ENCODE measurements around the gene KDM4B. TPM values are rescaled to one million over a fixed set of nuclear protein-coding genes. Genes with fewer than 3 reads are reported as not detected.
A peak's percentile ranks its signal among the peaks of the same experiment; 100 is the strongest.

KDM4B gene
- total RNA-seq, 2 experiments from 2014 or later, result 33.9 to 35.8 TPM

- Mint-ChIP-seq H3K27me3 (no peaks in the 10 kb centered on the region), H3K36me3 (ENCODE audit: low read depth) (peaks cover 21% of the 10 kb centered on the region), H3K9me3 (ENCODE audit: low read depth) (no peaks in the 10 kb centered on the region), H3K27ac (no peak overlapping the region), H3K4me3 (no peak overlapping the region), H3K4me1 (peaks cover under 1% of the 10 kb centered on the region)
- POLR2A ChIA-PET, result no interaction called here
- peak; percentile 2 for DNase-seq
- intact Hi-C loops (cut with DNase I, micrococcal nuclease), result no loop called here
- CTCF ChIA-PET, result no interaction called here
- no peak for ATAC-seq
These were observed 175.7 kb downstream of the KDM4B start for GRCh38 chr19:5144545-5145179.

DNA sequence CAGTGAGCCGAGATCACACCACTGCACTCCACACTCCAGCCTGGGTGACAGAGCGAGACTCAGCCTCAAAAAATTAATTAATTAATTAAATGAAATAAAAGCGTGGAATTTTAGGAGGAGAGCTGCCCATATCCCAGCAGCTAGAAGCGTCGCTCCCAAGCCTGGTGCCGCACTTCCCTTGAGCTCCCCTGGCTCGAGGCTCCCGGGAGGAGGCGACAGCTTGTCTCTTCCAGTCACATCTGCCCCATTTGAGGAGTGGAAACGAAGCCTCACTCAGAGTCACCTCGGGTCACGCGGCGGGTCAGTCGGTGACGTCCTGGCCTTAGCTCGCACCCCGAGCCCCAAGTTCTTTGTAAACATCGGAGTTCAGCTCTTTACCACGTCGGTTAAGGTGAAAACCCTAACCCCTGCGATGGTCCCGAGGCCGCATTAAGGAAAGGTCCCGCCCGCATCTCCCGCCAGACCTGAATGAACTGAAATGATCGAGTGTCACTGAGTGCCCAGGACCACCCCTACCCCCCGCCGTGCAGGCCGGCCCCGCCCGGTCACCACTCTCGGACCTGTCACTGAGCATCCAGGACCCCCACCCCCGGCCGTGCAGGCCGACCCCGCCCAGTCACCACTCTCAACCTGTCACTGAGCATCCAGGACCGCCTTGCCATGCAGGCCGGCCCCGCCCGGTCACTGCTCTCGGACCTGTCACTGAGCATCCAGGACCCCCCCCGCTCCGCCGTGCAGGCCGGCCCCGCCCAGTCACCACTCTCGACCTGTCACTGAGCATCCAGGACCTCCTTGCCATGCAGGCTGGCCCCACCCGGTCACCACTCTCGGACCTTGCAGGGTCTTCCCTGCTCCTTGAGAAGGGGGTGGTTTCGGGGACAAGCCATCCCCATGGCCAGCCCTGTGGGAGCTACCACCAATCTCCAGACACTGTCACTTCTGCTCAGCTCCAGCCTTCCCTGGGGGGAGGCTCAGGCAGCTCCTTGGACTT, 176.9 kb downstream of the KDM4B start:
- H3K27ac Mint-ChIP-seq, result no peak overlapping the region
- ChIA-PET POLR2A (no interaction called here), CTCF (interaction anchor here (0.6 to 0.7 kb wide), 2 partner anchors 17 to 428 kb away, joined by 3 read pairs; no protein-coding TSS in a partner anchor)
- H3K4me3 Mint-ChIP-seq, result no peak overlapping the region
- ATAC-seq, result no peak
- no peaks in the 10 kb centered on the region for H3K27me3 Mint-ChIP-seq
- H3K4me1 Mint-ChIP-seq, result no peaks in the 10 kb centered on the region
- H3K9me3 Mint-ChIP-seq (ENCODE audit: low read depth), result no peaks in the 10 kb centered on the region
- intact Hi-C loops (cut with DNase I, micrococcal nuclease), result no loop called here
- DNase-seq, result peak; percentile 3
- H3K36me3 Mint-ChIP-seq (ENCODE audit: low read depth), result peaks cover 17% of the 10 kb centered on the region

DNA sequence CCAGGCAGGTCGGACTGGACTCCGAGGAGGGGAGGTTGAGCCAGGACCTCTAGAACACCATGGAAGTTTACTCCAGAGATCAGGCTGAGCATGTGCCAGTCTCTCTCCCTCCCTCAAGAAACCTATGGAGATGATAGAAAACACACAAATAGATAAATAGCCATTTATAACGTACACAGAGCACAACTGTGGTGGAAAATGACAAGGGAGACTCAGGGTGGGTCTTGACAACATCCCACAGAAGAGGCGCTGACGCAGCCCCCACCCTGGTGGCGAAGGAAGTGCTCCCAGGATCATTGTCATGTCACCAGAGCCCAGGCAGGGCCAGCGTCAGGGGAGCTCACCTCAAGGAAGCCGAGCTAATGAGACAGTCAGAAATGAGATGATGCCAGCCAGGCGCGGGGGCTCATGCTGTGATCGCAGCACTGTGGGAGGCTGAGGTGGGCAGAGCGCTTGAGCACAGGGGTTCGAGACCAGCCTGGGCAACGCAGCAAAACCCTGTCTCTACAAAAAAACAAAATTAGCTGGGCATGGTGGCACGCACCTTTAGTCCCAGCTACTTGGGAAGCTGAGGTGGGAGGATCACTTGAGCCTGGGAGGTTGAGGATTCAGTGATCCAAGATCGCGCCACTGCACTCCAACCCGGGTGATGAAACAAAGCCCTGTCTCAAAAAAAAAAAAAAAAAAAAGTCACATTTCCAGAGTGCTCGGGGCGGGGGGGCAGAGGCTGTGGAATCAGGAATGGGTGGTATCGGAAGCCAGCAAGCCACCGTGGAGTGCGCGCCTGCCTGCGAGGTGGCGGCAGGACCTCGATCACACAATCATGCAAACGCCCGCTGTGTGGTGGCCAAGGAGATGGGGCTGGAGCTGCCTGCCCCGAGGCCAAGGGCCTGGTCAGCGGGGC, 178.4 kb downstream of the KDM4B start:
- peaks cover 17% of the 10 kb centered on the region for H3K36me3 Mint-ChIP-seq (ENCODE audit: low read depth)
- intact Hi-C loops (cut with DNase I, micrococcal nuclease), result no loop called here

DNA sequence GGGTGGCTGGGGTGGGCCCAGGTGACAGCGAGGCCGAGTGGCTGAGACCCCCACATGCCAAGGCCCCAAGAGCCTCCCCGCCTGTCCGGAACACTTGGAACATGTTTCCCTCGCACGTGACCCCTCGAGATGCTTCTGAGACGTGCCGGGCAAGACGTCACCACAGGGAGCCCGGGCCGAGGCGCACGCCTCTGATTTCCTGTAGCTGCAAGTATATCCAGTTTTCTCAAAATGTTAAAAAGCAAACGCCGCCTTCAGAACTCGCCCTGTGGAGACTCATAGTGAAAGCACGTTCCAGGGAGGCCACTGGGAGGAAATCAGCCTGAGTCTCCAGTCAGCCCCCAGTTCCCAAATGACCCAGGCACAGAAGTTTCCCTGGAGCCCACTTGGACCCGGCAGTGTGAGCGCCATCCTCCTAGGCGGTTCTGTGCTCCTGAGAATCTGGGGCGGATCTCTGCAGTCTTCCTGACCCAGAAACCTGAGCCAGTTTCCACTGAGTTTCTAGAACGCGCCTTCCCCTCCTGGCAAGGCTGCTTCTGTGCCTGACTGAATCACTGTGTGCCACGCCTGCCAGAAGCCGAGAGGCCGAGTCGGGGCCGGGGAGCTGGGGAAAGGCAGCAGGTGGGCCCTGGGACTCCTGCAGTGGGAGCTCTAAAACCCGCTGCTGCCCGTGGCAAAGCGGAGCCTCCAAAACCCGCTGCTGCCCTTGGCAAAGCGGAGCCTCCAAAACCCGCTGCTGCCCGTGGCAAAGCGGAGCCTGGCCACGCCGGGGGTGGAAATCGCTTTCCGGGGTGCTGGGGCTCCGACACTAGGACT, 179.3 kb downstream of the KDM4B start:
- Mint-ChIP-seq H3K36me3 (ENCODE audit: low read depth) (peaks cover 17% of the 10 kb centered on the region), H3K27ac (no peak overlapping the region), H3K4me1 (no peaks in the 10 kb centered on the region), H3K4me3 (no peak overlapping the region), H3K9me3 (ENCODE audit: low read depth) (no peaks in the 10 kb centered on the region), H3K27me3 (no peaks in the 10 kb centered on the region)
- intact Hi-C loops (cut with DNase I, micrococcal nuclease), result no loop called here
- POLR2A ChIA-PET, result no interaction called here
- DNase-seq (peak; percentile 1), ATAC-seq (no peak)
- CTCF ChIA-PET, result interaction anchor here (0.6 kb wide), 1 partner anchor 20 kb away, joined by 3 read pairs; no protein-coding TSS in a partner anchor

More for the DNA sequence above, 178.4 kb downstream of the KDM4B start:
- POLR2A ChIA-PET, result no interaction called here
- Mint-ChIP-seq H3K9me3 (ENCODE audit: low read depth) (no peaks in the 10 kb centered on the region), H3K4me1 (no peaks in the 10 kb centered on the region), H3K4me3 (no peak overlapping the region), H3K27ac (no peak overlapping the region), H3K27me3 (no peaks in the 10 kb centered on the region)
- DNase-seq (peak; percentile 3), ATAC-seq (no peak)
- CTCF ChIA-PET, result interaction anchor here (0.6 kb wide), 2 partner anchors 21 to 608 kb away, joined by 3 read pairs; no protein-coding TSS in a partner anchor

DNA sequence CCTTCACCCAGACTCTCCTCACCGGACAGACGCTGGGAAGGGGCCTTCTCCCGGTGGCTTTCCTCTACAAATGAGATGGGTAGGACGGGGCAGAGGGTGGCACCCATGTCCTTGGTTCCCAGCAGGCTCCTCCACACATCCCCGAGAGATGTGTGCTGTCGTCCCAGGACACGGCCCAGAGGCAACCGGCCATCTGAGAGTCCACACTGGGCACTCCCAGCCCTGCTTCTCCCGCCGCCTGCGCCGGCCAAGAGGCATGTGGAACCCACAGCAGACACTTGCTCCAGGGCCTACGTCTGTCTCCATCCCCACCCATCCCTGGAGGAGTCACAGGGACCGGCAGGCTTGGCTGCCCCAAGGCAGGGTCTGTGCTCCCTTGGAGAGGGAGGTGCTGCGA, 179.9 kb downstream of the KDM4B start:
- DNase-seq (peak; percentile 5), ATAC-seq (no peak)
- intact Hi-C loops (cut with DNase I, micrococcal nuclease), result no loop called here
- Mint-ChIP-seq H3K9me3 (ENCODE audit: low read depth) (no peaks in the 10 kb centered on the region), H3K36me3 (ENCODE audit: low read depth) (peaks cover 17% of the 10 kb centered on the region), H3K27me3 (no peaks in the 10 kb centered on the region), H3K4me1 (no peaks in the 10 kb centered on the region), H3K4me3 (no peak overlapping the region), H3K27ac (no peak overlapping the region)
- POLR2A ChIA-PET, result no interaction called here
- CTCF ChIA-PET, result no interaction called here

DNA sequence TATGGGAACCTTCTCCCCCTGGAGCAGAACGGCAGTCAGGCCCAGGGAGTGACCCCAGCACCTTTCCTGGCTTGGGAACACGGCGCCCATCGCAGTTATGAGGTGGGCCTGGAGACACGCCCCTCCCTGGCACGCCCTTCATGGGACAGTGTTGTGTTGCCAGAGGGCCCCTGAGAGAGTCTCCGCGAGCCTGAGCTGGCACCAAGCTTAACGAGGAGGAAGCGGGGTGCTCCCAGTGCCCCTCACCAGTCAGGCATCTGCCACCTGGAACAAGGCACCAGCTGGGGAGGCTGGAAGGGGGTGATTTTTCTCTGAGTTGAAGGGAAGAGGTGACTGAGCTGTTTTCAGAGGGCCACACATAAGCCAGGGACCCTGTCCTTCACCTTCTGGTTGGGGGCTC, 180.6 kb downstream of the KDM4B start:
- Mint-ChIP-seq H3K4me3 (no peak overlapping the region), H3K36me3 (ENCODE audit: low read depth) (peaks cover 17% of the 10 kb centered on the region), H3K27me3 (no peaks in the 10 kb centered on the region), H3K9me3 (ENCODE audit: low read depth) (no peaks in the 10 kb centered on the region), H3K4me1 (no peaks in the 10 kb centered on the region), H3K27ac (no peak overlapping the region)
- intact Hi-C loops (cut with DNase I, micrococcal nuclease), result no loop called here
- no peak for DNase-seq
- ChIA-PET POLR2A (interaction anchor here (0.5 kb wide), 1 partner anchor 190 kb away, joined by 13 read pairs; no protein-coding TSS in a partner anchor), CTCF (no interaction called here)
- no peak for ATAC-seq

DNA sequence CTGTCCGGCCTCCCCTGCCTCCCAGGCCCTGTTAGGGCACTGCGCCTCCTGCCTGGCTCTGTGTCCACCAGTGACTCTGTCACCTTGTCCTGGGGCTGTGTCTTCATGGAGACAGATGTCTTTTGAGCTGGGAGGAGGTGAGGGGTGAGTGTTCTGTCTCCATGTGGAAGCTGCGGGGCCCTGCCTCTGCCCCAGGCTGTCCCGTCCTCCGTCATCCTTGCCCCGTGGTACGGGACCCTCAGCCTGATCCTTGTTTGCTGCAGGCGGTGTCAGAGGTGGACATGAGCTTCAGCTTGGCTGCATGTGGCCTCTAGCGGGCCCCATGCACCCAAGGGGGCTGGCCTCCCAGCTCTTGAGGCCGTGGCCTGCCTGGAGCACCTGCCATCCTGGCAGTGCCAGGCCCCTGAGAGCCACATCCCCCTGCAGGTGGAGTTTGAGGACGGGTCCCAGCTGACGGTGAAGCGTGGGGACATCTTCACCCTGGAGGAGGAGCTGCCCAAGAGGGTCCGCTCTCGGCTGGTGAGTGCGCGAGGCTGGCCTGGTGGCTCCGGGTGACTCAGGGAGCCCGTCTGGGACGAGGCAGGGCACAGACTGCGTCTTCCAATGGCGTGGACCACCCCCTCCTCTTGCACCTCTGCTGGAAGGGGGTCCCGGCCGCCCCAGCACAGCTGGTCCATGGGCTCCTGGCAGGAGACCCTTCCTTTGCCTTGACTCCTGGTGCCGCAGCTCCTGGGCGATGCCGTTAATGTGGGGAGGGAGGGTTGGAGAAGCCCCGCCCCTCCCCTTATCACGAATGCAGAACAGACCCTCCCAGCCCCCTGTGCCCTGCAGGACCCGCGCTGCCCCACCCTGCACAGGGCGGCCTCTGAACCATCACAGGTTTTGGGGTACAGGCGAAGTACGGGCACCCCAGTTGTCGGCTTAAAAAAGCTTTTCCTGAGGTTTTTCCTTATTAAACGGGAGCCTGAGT, 181.3 kb downstream of the KDM4B start:
- Mint-ChIP-seq H3K27ac (no peak overlapping the region), H3K4me1 (no peaks in the 10 kb centered on the region), H3K9me3 (ENCODE audit: low read depth) (no peaks in the 10 kb centered on the region), H3K27me3 (no peaks in the 10 kb centered on the region), H3K36me3 (ENCODE audit: low read depth) (peaks cover 15% of the 10 kb centered on the region), H3K4me3 (no peak overlapping the region)
- DNase-seq (no peak), ATAC-seq (no peak)
- ChIA-PET CTCF (interaction anchor here (0.6 kb wide), 2 partner anchors 301 to 425 kb away, joined by 3 read pairs; no protein-coding TSS in a partner anchor), POLR2A (interaction anchor here (0.5 kb wide), 1 partner anchor 191 kb away, joined by 13 read pairs; no protein-coding TSS in a partner anchor)
- intact Hi-C loops (cut with DNase I, micrococcal nuclease), result loop anchor here in 1 of 2 experiments (5.0 kb wide), 1 partner anchor 98 kb away; no protein-coding TSS in a partner anchor

DNA sequence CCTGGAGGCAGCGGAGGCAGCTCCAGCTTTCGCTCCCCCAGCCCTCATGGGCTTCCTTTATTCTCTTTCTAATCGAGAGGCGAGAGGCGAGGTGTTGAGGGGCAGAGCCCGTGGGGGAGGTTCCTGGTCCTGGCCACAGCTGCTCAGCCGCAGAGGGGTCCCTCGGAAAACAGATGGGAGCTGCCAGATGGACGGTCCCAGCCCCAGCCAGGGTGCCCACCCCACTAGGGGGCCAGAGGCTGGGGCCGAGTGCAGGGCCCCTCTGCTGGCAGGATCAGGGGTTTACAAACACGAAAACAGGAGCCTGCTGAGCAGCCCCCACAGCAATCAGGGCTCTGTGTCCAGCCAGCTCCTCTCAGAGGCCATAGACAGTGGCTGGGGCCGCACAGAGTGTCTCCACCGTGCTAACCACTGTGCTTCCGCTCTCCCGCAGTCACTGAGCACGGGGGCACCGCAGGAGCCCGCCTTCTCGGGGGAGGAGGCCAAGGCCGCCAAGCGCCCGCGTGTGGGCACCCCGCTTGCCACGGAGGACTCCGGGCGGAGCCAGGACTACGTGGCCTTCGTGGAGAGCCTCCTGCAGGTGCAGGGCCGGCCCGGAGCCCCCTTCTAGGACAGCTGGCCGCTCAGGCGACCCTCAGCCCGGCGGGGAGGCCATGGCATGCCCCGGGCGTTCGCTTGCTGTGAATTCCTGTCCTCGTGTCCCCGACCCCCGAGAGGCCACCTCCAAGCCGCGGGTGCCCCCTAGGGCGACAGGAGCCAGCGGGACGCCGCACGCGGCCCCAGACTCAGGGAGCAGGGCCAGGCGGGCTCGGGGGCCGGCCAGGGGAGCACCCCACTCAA, 182.2 kb downstream of the KDM4B start:
- no peak overlapping the region for H3K27ac Mint-ChIP-seq
- peaks cover 12% of the 10 kb centered on the region for H3K36me3 Mint-ChIP-seq (ENCODE audit: low read depth)
- no peaks in the 10 kb centered on the region for H3K27me3 Mint-ChIP-seq
- no peak for DNase-seq
- no peak for ATAC-seq
- intact Hi-C loops (cut with DNase I, micrococcal nuclease), result loop anchor here in 1 of 2 experiments (5.0 kb wide), 1 partner anchor 99 kb away; no protein-coding TSS in a partner anchor
- CTCF ChIA-PET, result interaction anchor here (0.6 kb wide), 1 partner anchor 302 kb away, joined by 3 read pairs; no protein-coding TSS in a partner anchor
- H3K4me3 Mint-ChIP-seq, result no peak overlapping the region
- no peaks in the 10 kb centered on the region for H3K4me1 Mint-ChIP-seq
- POLR2A ChIA-PET, result no interaction called here
- H3K9me3 Mint-ChIP-seq (ENCODE audit: low read depth), result no peaks in the 10 kb centered on the region
